HG03095 (cell line): Measurements from ENCODE around the gene DEAF1.
A peak's percentile ranks its signal among the peaks of the same experiment; 100 is the strongest.
"Not testable (repeated sequence)": the region's sequence is repeated elsewhere in the genome, so short reads cannot be mapped to it uniquely, and the experiment has no call there.

ENCODE experiments used
- ATAC-seq: cut with Tn5 transposase; IDR thresholded peaks from one replicate; pipeline ENCODE4 v1.9.1; 2021; ENCODE audit warnings: moderate library complexity; ENCODE audit not compliant: unreplicated experiment

DEAF1 gene, protein sequence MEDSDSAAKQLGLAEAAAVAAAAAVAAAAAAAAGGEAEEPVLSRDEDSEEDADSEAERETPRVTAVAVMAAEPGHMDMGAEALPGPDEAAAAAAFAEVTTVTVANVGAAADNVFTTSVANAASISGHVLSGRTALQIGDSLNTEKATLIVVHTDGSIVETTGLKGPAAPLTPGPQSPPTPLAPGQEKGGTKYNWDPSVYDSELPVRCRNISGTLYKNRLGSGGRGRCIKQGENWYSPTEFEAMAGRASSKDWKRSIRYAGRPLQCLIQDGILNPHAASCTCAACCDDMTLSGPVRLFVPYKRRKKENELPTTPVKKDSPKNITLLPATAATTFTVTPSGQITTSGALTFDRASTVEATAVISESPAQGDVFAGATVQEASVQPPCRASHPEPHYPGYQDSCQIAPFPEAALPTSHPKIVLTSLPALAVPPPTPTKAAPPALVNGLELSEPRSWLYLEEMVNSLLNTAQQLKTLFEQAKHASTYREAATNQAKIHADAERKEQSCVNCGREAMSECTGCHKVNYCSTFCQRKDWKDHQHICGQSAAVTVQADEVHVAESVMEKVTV

GRCh38 chr11:694563-695287 is at the start of gene DEAF1:
TSS of gene DEAF1 (minus strand) at chr11:695222. CDS start at chr11:695047, 175 bp downstream.
- peak; percentile 74 for ATAC-seq

DNA sequence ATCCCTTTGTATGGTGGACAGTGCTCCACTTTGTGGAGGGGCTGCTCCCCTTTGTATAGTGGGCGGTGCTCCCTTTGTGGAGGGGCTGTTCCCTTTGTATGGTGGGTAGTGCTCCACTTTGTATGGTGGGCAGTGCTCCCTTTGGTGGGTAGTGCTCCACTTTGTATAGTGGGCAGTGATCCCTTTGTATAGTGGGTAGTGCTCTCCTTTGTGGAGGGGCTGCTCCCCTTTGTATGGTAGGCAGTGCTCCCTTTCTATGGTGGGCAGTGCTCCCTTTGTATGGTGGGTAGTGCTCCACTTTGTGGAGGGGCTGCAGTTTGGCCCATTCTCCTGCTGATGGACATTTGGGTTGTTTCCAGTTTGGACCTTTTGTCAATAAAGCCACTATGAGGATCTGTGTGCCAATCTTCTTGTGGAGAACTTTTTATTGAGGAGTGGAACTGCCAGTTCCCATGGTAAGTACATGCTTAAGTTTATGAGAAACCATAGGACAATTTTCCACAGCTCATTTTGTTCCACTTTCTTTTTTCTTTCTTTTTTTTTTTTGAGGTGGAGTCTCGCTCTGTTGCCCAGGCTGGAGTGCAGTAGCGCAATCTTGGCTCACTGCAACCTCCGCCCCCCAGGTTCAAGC is 47.7 kb upstream of the DEAF1 start:
- no peak for ATAC-seq

GRCh38 chr11:742156-742546 is 47.1 kb upstream of the DEAF1 start:
- no peak for ATAC-seq

- not testable (repeated sequence) for ATAC-seq
Observed at GRCh38 chr11:737899-738298, 42.9 kb upstream of the DEAF1 start.

GRCh38 chr11:737366-737765 is 42.3 kb upstream of the DEAF1 start:
- ATAC-seq = no peak

DNA sequence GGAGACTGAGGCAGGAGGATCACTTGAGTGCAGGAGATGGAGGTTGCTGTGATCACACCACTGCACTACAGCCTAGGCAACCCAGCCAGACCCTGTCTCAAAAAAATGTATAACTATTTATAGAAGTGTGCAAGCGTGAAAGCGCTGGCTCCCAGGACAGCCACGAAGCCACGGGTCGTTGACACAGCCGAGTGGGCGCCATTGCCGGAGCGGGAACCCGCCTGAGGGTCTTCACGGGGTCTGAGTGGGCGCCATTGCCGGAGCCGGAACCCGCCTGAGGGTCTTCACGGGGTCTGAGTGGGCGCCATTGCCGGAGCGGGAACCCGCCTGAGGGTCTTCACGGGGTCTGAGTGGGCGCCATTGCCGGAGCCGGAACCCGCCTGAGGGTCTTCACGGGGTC is 39.5 kb upstream of the DEAF1 start:
- ATAC-seq = not testable (repeated sequence)

DNA sequence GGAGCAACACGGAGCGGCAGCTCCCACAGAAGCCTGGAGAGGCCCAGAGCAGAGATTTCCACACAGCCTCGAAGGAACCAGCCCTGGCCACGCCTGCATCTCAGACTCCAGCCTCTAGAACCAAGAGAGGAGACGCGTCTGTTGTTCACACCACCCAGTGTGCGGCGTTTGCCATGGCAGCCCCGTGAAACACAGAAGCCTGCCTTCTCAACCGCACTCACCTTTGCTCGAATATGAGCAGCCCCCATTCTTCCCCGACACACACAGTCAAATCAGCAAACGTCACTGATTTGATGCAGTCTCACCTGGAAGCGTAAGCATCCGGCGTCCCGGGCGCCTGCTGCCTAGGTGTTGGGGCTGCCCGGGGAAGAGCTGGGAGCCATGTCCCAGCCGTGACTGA is 38.0 kb upstream of the DEAF1 start:
- ATAC-seq = no peak

DNA sequence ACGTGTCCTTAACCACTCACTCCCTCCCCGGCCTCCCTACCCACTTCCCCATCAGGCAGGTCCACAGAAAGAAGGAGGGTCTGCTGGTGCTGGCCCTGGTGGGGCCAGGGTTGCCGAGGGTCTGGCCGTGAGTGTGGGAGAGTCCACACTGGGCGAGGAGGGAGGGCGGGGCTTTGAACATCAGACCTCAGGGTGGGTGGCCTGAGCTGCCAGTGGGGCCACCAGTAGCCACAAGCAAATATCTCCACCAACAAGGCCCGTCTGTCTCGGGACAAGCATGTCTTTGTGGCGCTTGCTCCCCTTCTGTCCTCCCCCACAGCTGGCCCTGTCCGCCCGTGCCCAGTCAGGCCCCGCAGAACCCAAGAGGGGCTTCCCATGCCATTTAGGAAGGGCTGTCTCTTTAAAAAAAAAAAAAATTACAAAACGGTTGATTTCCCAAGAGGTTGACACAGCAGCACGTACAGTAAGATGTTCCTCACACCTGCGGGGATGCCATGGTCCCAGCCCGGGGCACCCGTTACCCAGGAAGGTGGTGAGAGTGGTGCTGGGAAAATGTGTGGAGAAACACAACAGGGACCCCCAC is 34.6 kb upstream of the DEAF1 start:
- ATAC-seq = no peak

DNA sequence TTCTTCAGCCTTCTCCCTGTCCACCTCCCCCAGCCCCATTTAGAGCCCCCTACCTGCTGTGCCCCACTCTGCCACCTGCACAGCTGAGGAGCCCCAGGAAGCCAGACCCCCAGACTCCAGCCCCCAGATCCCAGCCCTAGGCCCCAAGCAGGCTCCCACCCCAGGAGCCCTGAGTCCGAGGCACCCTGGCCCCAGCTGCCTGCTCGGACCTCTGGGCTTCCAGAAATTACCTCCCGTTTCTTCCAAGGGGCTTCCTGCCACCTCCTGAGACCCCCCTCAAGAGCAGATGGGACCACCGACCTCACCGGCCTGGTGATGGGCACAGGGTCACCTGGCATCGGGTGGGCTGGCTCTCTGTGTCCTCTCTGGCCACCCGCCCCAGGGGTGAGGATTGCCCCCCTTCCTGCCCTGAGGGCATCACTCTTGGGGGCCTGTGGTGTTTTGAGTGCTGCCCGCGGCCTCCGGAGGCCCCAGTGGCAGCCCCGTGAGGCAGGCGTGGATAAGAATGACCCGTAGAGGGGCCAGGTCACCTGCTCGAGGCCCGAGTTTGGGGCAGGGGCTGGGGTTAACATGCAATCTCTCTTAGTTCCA is 34.0 kb upstream of the DEAF1 start:
- ATAC-seq = no peak

DNA sequence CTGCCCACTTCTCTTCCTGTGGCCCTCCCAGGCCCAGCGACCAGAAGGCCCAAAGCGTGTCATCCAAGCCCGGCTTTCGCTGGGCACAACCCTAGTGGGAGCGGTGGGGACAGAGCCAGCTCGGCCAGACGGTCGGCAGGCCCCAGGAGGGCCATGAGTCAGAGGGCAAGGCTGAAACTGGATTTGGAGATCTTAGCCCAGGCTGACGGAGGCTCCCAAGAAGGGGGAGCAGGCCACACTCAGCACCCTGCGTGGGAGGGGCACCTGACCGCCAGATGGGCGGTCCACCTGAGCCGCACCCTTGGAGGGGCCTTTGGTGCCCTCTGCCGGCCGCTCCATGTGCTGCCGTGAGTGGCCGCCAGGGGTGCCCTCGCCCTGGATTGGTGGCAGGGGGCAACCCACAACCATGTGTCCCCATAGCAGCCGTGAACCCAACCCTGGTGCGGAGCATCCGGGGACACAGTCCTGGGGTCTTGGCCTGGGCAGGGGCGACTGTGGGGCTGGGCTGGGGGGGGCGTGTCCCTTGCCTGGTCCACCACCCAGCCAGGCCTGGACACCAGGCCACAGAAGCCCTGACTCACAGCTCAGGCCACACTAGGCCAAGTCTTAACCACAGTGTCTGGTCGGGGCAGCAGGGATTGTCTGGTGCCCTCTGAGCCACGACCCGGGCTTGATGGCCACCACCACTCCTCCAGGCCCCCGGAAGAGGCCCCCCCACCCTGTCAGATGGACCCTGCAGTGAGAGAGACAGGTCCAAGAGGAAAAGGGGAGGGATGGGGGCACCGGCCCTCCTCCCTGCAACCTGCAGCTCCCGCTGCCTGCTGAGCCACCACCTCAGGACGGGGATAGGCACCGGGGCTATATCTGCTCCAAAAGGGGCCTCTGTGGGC is 33.1 kb upstream of the DEAF1 start:
- no peak for ATAC-seq

DNA sequence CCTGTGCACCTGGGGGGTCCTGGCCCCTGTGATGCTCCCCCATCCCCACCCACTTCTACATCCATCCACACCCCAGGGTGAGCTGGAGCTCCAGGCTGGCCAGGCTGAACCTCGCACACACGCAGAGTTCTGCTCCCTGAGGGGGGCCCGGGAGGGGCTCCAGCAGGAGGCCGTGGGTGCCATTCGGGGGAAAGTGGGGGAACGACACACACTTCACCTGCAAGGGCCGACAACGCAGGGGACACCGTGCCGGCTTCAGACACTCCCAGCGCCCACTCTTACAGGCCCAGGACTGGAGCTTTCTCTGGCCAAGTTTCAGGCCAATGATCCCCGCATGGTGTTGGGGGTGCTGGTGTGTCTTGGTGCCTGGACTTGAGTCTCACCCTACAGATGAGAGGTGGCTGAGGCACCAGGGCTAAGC is 32.3 kb upstream of the DEAF1 start:
- no peak for ATAC-seq

- no peak for ATAC-seq
Observed at GRCh38 chr11:726278-727220, 31.5 kb upstream of the DEAF1 start.

- no peak for ATAC-seq
Observed at GRCh38 chr11:725624-726202, 30.7 kb upstream of the DEAF1 start.

DNA sequence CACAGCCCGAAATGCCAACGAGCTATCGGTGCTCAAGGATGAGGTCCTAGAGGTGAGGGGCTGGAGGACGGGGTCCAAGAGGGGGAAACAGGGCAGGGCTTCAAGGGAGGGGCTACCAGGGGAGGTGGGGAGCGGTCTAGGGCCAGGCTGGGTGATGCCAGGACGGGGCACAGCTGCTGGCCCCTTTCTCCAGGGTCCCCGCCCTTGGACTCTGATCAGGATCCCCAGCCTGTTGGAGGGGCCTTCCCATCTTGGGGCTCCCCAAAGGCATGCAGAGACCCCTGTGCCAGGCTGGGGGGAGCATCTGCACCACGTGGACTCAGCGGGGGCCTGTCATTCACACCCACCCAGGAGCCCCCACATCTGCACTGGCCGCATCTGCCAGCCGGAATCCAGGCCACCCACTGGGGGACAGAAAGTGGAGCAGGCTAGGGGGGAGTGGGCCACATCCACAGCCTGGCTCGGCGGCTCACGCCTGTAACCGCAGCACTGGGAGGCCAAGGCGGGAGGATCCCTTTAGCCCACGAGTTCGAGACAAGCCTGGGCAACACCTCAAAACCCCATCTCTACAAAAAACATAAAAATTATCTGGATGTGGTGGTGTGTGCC is 29.9 kb upstream of the DEAF1 start:
- ATAC-seq = no peak

- no peak for ATAC-seq
Observed at GRCh38 chr11:724049-724777, 29.2 kb upstream of the DEAF1 start.

GRCh38 chr11:723120-723883 is 28.3 kb upstream of the DEAF1 start:
- no peak for ATAC-seq
